Tibial nerve (tissue), 4 donors: ENCODE data around the gene SOHLH2.

Source experiments
- EP300 ChIP-seq, 2 donors: sonication (generic); formaldehyde crosslinking; IDR thresholded peaks; one replicate each; pipeline ENCODE4 v1.6.1; 2017; ENCODE audit warnings: antibody characterized with exemption in 2 of 2, mild to moderate bottlenecking in 1 of 2
- POLR2A ChIP-seq, 2 donors: fragments of 450-650 bp; IDR thresholded peaks; one replicate each; pipeline ENCODE4 v1.6.1; 2017; ENCODE audit warnings: antibody characterized with exemption in 2 of 2, mild to moderate bottlenecking in 2 of 2, moderate library complexity in 2 of 2
- TF ChIP-seq, protein P1 (sequence below), 5 experiments: fragments of 200-600 bp in 3 of 5; fragments of 450-650 bp in 2 of 5; sonication (generic) in 3 of 5; IDR thresholded peaks; one replicate each; pipeline ENCODE4 v1.5.1; 2016 to 2019; ENCODE audit warnings: antibody characterized with exemption in 5 of 5, mild to moderate bottlenecking in 3 of 5, moderate library complexity in 2 of 5

GRCh38 chr13:36160297-36160696 lies 54.1 kb downstream of the SOHLH2 start:
- TF ChIP-seq POLR2A (IDR thresholded peaks at IDR 0.05) (no peak), EP300 (IDR thresholded peaks at IDR 0.05) (no peak)
- TF ChIP-seq, protein P1, sequence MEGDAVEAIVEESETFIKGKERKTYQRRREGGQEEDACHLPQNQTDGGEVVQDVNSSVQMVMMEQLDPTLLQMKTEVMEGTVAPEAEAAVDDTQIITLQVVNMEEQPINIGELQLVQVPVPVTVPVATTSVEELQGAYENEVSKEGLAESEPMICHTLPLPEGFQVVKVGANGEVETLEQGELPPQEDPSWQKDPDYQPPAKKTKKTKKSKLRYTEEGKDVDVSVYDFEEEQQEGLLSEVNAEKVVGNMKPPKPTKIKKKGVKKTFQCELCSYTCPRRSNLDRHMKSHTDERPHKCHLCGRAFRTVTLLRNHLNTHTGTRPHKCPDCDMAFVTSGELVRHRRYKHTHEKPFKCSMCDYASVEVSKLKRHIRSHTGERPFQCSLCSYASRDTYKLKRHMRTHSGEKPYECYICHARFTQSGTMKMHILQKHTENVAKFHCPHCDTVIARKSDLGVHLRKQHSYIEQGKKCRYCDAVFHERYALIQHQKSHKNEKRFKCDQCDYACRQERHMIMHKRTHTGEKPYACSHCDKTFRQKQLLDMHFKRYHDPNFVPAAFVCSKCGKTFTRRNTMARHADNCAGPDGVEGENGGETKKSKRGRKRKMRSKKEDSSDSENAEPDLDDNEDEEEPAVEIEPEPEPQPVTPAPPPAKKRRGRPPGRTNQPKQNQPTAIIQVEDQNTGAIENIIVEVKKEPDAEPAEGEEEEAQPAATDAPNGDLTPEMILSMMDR (IDR thresholded peaks at IDR 0.05): no peak
